GM23338 (cell line): ENCODE data around the gene CRYGB. TPM values are rescaled to one million over a fixed set of nuclear protein-coding genes. Genes with fewer than 3 reads are reported as not detected.
"Not testable (repeated sequence)": the region's sequence is repeated elsewhere in the genome, so short reads cannot be mapped to it uniquely, and the experiment has no call there.

Source experiments
- ATAC-seq: fragments of 200-7000 bp; cut with Tn5 transposase; 3 replicates; pipeline ENCODE4 v1.9.1; 2020
- DNase-seq: peaks from one replicate; pipeline ENCODE4 v3.0.0-alpha.2; 2015; ENCODE audit warnings: low spot score
- H2AFZ ChIP-seq: fragments of 200-600 bp; sonication (generic); 2 replicates; pipeline ENCODE4 v1.8.0; 2016; ENCODE audit warnings: antibody characterized with exemption, mild to moderate bottlenecking, moderate library complexity
- H3F3A ChIP-seq: fragments of 200-600 bp; sonication (generic); replicated peaks from 2 replicates; pipeline ENCODE4 v1.8.0; 2017; ENCODE audit warnings: antibody characterized with exemption, mixed run types, low read depth
- H3K27ac ChIP-seq: fragments of 200-600 bp; sonication (generic); 2 replicates; pipeline ENCODE4 v1.6.1; 2016; ENCODE audit warnings: low read depth
- H3K27me3 ChIP-seq: fragments of 200-600 bp; sonication (generic); 2 replicates; pipeline ENCODE4 v1.8.0; 2016; ENCODE audit warnings: mild to moderate bottlenecking, mixed run types, moderate library complexity; ENCODE audit not compliant: insufficient read depth
- H3K36me3 ChIP-seq: fragments of 200-600 bp; sonication (generic); 2 replicates; pipeline ENCODE4 v1.8.0; 2016; ENCODE audit warnings: mild to moderate bottlenecking; ENCODE audit not compliant: insufficient read depth
- H3K4me1 ChIP-seq: fragments of 200-600 bp; sonication (generic); 2 replicates; pipeline ENCODE4 v1.8.0; 2016; ENCODE audit warnings: mild to moderate bottlenecking, moderate library complexity; ENCODE audit not compliant: insufficient read depth
- H3K4me2 ChIP-seq: fragments of 200-600 bp; sonication (generic); 2 replicates; pipeline ENCODE4 v1.7.1; 2017; ENCODE audit warnings: mixed run types
- H3K4me3 ChIP-seq: fragments of 200-600 bp; sonication (generic); 2 replicates; pipeline ENCODE4 v1.6.1; 2016; ENCODE audit warnings: mixed run types
- H3K79me2 ChIP-seq: fragments of 200-600 bp; sonication (generic); replicated peaks from 2 replicates; pipeline ENCODE4 v1.8.0; 2017; ENCODE audit warnings: mild to moderate bottlenecking; ENCODE audit not compliant: insufficient read depth
- H3K9me2 ChIP-seq: fragments of 200-600 bp; sonication (generic); 2 replicates; pipeline ENCODE4 v1.8.0; 2017; ENCODE audit not compliant: insufficient read depth
- H4K20me1 ChIP-seq: fragments of 200-600 bp; sonication (generic); replicated peaks from 2 replicates; pipeline ENCODE4 v1.8.0; 2017; ENCODE audit warnings: mild to moderate bottlenecking; ENCODE audit not compliant: insufficient read depth
- H3K27ac Mint-ChIP-seq: 2 replicates; pipeline ENCODE4 v1.8.0; 2020; ENCODE audit warnings: inconsistent platforms, mild to moderate bottlenecking, moderate library complexity, mixed read lengths
- H3K27me3 Mint-ChIP-seq: 3 replicates; pipeline ENCODE4 v1.8.0; 2022; ENCODE audit warnings: low read depth, mild to moderate bottlenecking, moderate library complexity, mixed read lengths, inconsistent platforms; ENCODE audit not compliant: insufficient read depth, poor library complexity
- H3K36me3 Mint-ChIP-seq: 3 replicates; pipeline ENCODE4 v1.8.0; 2021; ENCODE audit warnings: low read depth, mild to moderate bottlenecking, inconsistent platforms, moderate library complexity, mixed read lengths
- H3K4me1 Mint-ChIP-seq: 3 replicates; pipeline ENCODE4 v1.8.0; 2020; ENCODE audit warnings: mild to moderate bottlenecking, inconsistent platforms, mixed read lengths
- H3K4me3 Mint-ChIP-seq: 3 replicates; pipeline ENCODE4 v1.8.0; 2021; ENCODE audit warnings: moderate library complexity, mild to moderate bottlenecking, inconsistent platforms, mixed read lengths
- H3K9me3 Mint-ChIP-seq: 3 replicates; pipeline ENCODE4 v1.8.0; 2020; ENCODE audit warnings: moderate library complexity, mild to moderate bottlenecking, inconsistent platforms, mixed read lengths
- CREB1 ChIP-seq: fragments of 250-450 bp; sonication (Bioruptor Pico); IDR thresholded peaks from 2 replicates; pipeline ENCODE4 v1.5.0; 2020; ENCODE audit warnings: low read depth, mild to moderate bottlenecking, moderate library complexity
- EZH2phosphoT487 ChIP-seq: fragments of 200-600 bp; sonication (generic); IDR thresholded peaks from one replicate; pipeline ENCODE4 v1.8.1; 2018; ENCODE audit warnings: antibody characterized with exemption; ENCODE audit not compliant: unreplicated experiment
- JUNB ChIP-seq: IDR thresholded peaks from one replicate; pipeline ENCODE4 v1.6.1; 2016; ENCODE audit warnings: antibody characterized with exemption; ENCODE audit not compliant: unreplicated experiment
- NANOG ChIP-seq: IDR thresholded peaks from 2 replicates; pipeline ENCODE4 v1.6.1; 2016; ENCODE audit warnings: antibody characterized with exemption, borderline replicate concordance
- STAT1 ChIP-seq: IDR thresholded peaks from one replicate; pipeline ENCODE4 v1.6.1; 2016; ENCODE audit warnings: antibody characterized with exemption; ENCODE audit not compliant: unreplicated experiment
- ZNF114 ChIP-seq: fragments of 250-450 bp; sonication (Bioruptor Pico); IDR thresholded peaks from 2 replicates; pipeline ENCODE4 v1.5.0; 2020; ENCODE audit warnings: mild to moderate bottlenecking, moderate library complexity
- ZNF331 ChIP-seq: fragments of 250-450 bp; sonication (Bioruptor Pico); IDR thresholded peaks from 2 replicates; pipeline ENCODE4 v1.5.0; 2020; ENCODE audit warnings: low read depth, mild to moderate bottlenecking, moderate library complexity
- polyA plus RNA-seq: library from polyadenylated mRNA; unstranded; fragments of >200 nt; fragmentation: Nextera tagmentation; extraction: Ambion mirVana; gene quantifications from 2 replicates; pipeline ENCODE4 v1.2.1, GENCODE V29; 2016
- total RNA-seq: library from RNA; depleted of rRNA; stranded (reverse); fragments of >200 nt; shearing (Covaris generic); gene quantifications from 2 replicates; pipeline ENCODE4 v1.2.3, GENCODE V29; 2014
- TF ChIP-seq, protein P1 (sequence below): IDR thresholded peaks from one replicate; pipeline ENCODE4 v1.6.1; 2018; ENCODE audit warnings: antibody characterized with exemption; ENCODE audit not compliant: unreplicated experiment
- TF ChIP-seq, protein P2 (sequence below): IDR thresholded peaks from 2 replicates; pipeline ENCODE4 v1.6.1; 2016; ENCODE audit warnings: antibody characterized with exemption
- TF ChIP-seq, protein P3 (sequence below), 2 experiments: fragments of 200-600 bp in 1 of 2; sonication (generic) in 1 of 2; conservative IDR thresholded peaks; 2 replicates each; pipeline versions ENCODE4 v1.5.1 to v1.6.1; 2016 to 2017; ENCODE audit warnings: antibody characterized with exemption in 2 of 2, low read depth in 2 of 2, mild to moderate bottlenecking in 2 of 2, moderate library complexity in 1 of 2

CRYGB gene
- total and polyA plus RNA-seq, 2 experiments from 2014 or later, result 0.92 to 1.9 TPM

DNA sequence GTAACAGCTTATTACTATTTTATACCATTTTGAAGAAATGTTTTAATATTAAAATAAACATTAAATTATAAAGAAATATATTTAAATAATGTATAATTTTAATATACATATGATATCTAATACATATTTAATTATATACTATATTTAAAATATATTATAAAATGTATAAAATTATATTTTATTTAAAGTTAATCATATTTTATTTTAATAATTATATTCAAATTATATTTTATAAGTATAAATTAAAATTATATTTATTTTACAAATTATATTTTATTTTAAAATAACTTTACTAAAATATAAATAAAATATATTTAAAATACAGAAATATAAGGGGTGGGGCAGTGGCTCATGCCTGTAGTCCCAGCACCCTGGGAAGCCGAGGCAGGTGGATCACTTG is 23.7 kb downstream of the CRYGB start (continued):
- TF ChIP-seq, protein P1, sequence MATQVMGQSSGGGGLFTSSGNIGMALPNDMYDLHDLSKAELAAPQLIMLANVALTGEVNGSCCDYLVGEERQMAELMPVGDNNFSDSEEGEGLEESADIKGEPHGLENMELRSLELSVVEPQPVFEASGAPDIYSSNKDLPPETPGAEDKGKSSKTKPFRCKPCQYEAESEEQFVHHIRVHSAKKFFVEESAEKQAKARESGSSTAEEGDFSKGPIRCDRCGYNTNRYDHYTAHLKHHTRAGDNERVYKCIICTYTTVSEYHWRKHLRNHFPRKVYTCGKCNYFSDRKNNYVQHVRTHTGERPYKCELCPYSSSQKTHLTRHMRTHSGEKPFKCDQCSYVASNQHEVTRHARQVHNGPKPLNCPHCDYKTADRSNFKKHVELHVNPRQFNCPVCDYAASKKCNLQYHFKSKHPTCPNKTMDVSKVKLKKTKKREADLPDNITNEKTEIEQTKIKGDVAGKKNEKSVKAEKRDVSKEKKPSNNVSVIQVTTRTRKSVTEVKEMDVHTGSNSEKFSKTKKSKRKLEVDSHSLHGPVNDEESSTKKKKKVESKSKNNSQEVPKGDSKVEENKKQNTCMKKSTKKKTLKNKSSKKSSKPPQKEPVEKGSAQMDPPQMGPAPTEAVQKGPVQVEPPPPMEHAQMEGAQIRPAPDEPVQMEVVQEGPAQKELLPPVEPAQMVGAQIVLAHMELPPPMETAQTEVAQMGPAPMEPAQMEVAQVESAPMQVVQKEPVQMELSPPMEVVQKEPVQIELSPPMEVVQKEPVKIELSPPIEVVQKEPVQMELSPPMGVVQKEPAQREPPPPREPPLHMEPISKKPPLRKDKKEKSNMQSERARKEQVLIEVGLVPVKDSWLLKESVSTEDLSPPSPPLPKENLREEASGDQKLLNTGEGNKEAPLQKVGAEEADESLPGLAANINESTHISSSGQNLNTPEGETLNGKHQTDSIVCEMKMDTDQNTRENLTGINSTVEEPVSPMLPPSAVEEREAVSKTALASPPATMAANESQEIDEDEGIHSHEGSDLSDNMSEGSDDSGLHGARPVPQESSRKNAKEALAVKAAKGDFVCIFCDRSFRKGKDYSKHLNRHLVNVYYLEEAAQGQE, result no peak
- TF ChIP-seq NANOG (no peak), ZNF114 (CRISPR knock-in tag) (no peak), EZH2phosphoT487 (no peak)

DNA sequence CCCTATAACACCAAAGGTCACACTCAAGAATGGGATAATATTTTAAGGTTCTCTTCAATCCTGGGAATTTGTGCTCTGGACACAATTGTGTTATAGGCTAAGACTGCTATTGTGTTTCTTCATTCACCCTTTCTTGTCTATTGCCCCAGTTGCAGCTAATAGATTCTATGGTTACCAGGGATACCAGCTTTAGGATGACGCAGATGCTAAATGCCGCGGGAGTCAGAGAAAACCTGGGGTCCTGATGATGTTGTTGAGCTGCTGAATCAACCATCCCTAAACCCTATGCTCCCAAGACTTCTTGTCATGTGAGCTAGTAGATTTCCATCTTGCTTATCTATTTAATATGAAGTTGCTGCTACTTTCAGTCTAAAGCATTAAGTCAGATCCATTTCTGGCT is 27.0 kb downstream of the CRYGB start:
- no peak overlapping the region for H3K4me3 Mint-ChIP-seq
- H3K27me3 ChIP-seq, result no peaks in the 10 kb centered on the region
- no peak overlapping the region for H3K4me2 ChIP-seq
- no peaks in the 10 kb centered on the region for H4K20me1 ChIP-seq
- DNase-seq, result no peak
- no peak overlapping the region for H2AFZ ChIP-seq
- peaks cover 3% of the 10 kb centered on the region; the same call in 2 of the 3 replicates for H3K4me1 Mint-ChIP-seq
- no peaks in the 10 kb centered on the region for H3K9me3 Mint-ChIP-seq
- H3F3A ChIP-seq, result 0 out of 2 replicates have a peak, but pooled peaks cover 6% of the 10 kb centered on the region
- no peaks in the 10 kb centered on the region for H3K9me2 ChIP-seq
- H3K27me3 Mint-ChIP-seq, result peaks cover 5% of the 10 kb centered on the region
- no peak overlapping the region for H3K27ac Mint-ChIP-seq
- TF ChIP-seq CREB1 (CRISPR knock-in tag) (no peak), NANOG (no peak), STAT1 (no peak), JUNB (no peak), ZNF114 (CRISPR knock-in tag) (no peak), ZNF331 (CRISPR knock-in tag) (no peak), EZH2phosphoT487 (no peak)
- TF ChIP-seq, protein P2, sequence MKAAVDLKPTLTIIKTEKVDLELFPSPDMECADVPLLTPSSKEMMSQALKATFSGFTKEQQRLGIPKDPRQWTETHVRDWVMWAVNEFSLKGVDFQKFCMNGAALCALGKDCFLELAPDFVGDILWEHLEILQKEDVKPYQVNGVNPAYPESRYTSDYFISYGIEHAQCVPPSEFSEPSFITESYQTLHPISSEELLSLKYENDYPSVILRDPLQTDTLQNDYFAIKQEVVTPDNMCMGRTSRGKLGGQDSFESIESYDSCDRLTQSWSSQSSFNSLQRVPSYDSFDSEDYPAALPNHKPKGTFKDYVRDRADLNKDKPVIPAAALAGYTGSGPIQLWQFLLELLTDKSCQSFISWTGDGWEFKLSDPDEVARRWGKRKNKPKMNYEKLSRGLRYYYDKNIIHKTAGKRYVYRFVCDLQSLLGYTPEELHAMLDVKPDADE, result no peak
- TF ChIP-seq, protein P3, sequence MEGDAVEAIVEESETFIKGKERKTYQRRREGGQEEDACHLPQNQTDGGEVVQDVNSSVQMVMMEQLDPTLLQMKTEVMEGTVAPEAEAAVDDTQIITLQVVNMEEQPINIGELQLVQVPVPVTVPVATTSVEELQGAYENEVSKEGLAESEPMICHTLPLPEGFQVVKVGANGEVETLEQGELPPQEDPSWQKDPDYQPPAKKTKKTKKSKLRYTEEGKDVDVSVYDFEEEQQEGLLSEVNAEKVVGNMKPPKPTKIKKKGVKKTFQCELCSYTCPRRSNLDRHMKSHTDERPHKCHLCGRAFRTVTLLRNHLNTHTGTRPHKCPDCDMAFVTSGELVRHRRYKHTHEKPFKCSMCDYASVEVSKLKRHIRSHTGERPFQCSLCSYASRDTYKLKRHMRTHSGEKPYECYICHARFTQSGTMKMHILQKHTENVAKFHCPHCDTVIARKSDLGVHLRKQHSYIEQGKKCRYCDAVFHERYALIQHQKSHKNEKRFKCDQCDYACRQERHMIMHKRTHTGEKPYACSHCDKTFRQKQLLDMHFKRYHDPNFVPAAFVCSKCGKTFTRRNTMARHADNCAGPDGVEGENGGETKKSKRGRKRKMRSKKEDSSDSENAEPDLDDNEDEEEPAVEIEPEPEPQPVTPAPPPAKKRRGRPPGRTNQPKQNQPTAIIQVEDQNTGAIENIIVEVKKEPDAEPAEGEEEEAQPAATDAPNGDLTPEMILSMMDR (conservative IDR thresholded peaks at IDR 0.05; ENCODE audit: low read depth in 2 of 2), result no peak
- TF ChIP-seq, protein P1, result no peak
- no peaks in the 10 kb centered on the region; the same call in 1 of the 2 replicates for H3K79me2 ChIP-seq
- no peak overlapping the region for H3K4me3 ChIP-seq
- H3K27ac ChIP-seq, result no peak overlapping the region
- ATAC-seq, result no peak
- H3K36me3 Mint-ChIP-seq, result no peaks in the 10 kb centered on the region
- H3K36me3 ChIP-seq, result no peaks in the 10 kb centered on the region
- H3K4me1 ChIP-seq, result peaks cover 16% of the 10 kb centered on the region

DNA sequence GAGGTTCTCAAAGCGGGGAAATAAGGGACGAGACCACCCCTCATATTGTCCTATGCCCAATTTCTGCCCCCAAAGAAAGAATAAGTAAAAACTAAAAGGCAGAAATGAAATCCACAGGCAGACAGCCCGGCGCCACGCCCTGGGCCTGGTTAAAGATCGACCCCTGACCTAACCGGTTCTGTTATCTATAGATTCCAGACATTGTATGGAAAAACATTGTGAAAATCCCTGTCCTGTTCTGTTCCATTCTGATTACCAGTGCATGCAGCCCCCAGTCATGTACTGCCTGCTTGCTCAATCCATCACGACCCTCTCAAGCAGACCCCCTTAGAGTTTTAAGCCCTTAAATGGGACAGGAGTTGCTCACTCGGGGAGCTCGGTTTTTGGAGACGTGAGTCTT is 28.6 kb downstream of the CRYGB start:
- DNase-seq, H3K36me3 ChIP-seq, H3K9me2 ChIP-seq, H2AFZ ChIP-seq, H3K79me2 ChIP-seq, H3K27me3 ChIP-seq, H3K9me3 Mint-ChIP-seq, H3K4me3 ChIP-seq, H3K36me3 Mint-ChIP-seq, H3K27ac ChIP-seq, H3K27ac Mint-ChIP-seq, H3K4me2 ChIP-seq, H3K4me3 Mint-ChIP-seq, H3F3A ChIP-seq, H4K20me1 ChIP-seq, ATAC-seq: not testable (repeated sequence)
- Mint-ChIP-seq H3K4me1 (peaks cover 13% of the 10 kb centered on the region), H3K27me3 (peaks cover 10% of the 10 kb centered on the region)
- H3K4me1 ChIP-seq, result peaks cover 19% of the 10 kb centered on the region
